Liver (tissue), 9 donors: ENCODE measurements around the gene ECM1. TPM values are rescaled to one million over a fixed set of nuclear protein-coding genes. Genes with fewer than 3 reads are reported as not detected.

Experiments used
- DNase-seq: peaks from one replicate; pipeline ENCODE4 v3.0.0-alpha.2; 2017; ENCODE audit warnings: low spot score
- H3K27ac ChIP-seq, 2 donors: one replicate each; pipeline ENCODE4 v1.7.0; 2013; ENCODE audit warnings: inconsistent platforms in 2 of 2, low read length in 2 of 2, control low read depth in 1 of 2, low read depth in 1 of 2, mild to moderate bottlenecking in 1 of 2
- H3K27me3 ChIP-seq, 4 donors: one replicate each; pipeline versions ENCODE4 v1.6.1 to v1.7.0; 2013; ENCODE audit warnings: low read length in 3 of 4, inconsistent platforms in 1 of 4, mild to moderate bottlenecking in 1 of 4, moderate library complexity in 1 of 4; ENCODE audit not compliant: control insufficient read depth in 4 of 4, insufficient read depth in 4 of 4
- H3K36me3 ChIP-seq, 4 donors: one replicate each; pipeline versions ENCODE4 v1.6.1 to v1.7.0; 2013; ENCODE audit warnings: low read length in 3 of 4, mild to moderate bottlenecking in 3 of 4, low read depth in 1 of 4, moderate library complexity in 1 of 4; ENCODE audit not compliant: control insufficient read depth in 4 of 4, insufficient read depth in 3 of 4
- H3K4me1 ChIP-seq, 4 donors: one replicate each; pipeline versions ENCODE4 v1.6.1 to v1.7.0; 2013; ENCODE audit warnings: low read length in 3 of 4, mild to moderate bottlenecking in 3 of 4, moderate library complexity in 1 of 4; ENCODE audit not compliant: control insufficient read depth in 4 of 4, insufficient read depth in 4 of 4
- H3K4me3 ChIP-seq, 3 donors: one replicate each; pipeline versions ENCODE4 v1.6.1 to v1.7.0; 2013; ENCODE audit warnings: low read length in 3 of 3, control low read depth in 1 of 3, low read depth in 1 of 3, mild to moderate bottlenecking in 1 of 3
- H3K9ac ChIP-seq, 2 donors: one replicate each; pipeline ENCODE4 v1.7.0; 2013; ENCODE audit warnings: low read length in 2 of 2, mild to moderate bottlenecking in 2 of 2, moderate library complexity in 2 of 2, control low read depth in 1 of 2, low read depth in 1 of 2
- H3K9me3 ChIP-seq, 4 donors: one replicate each; pipeline versions ENCODE4 v1.6.1 to v1.7.0; 2013; ENCODE audit warnings: low read length in 3 of 4; ENCODE audit not compliant: control insufficient read depth in 4 of 4
- ATF3 ChIP-seq: IDR thresholded peaks from 2 replicates; pipeline ENCODE4 v1.6.1; 2016; ENCODE audit warnings: antibody characterized with exemption
- CTCF ChIP-seq: fragments of 150-350 bp; IDR thresholded peaks from 2 replicates; pipeline ENCODE4 v1.5.1; 2017; ENCODE audit warnings: improper control_type of control experiment, low read depth, low read length; ENCODE audit not compliant: missing input control
- EGR1 ChIP-seq, 2 donors: IDR thresholded peaks; 2 replicates each; pipeline ENCODE4 v1.6.1; 2016 to 2018; ENCODE audit warnings: antibody characterized with exemption in 2 of 2, low read depth in 2 of 2
- FOXA1 ChIP-seq: IDR thresholded peaks from 2 replicates; pipeline ENCODE4 v1.6.1; 2016; ENCODE audit warnings: antibody characterized with exemption
- FOXA2 ChIP-seq: IDR thresholded peaks from 2 replicates; pipeline ENCODE4 v1.6.1; 2016; ENCODE audit warnings: antibody characterized with exemption
- GABPA ChIP-seq, 2 donors: IDR thresholded peaks in 1 of 2; conservative IDR thresholded peaks in 1 of 2; 2 replicates each; pipeline ENCODE4 v1.6.1; 2016; ENCODE audit warnings: antibody characterized with exemption in 2 of 2, mild to moderate bottlenecking in 1 of 2, moderate library complexity in 1 of 2
- HNF4A ChIP-seq, 2 donors: conservative IDR thresholded peaks; 2 replicates each; pipeline ENCODE4 v1.6.1; 2016; ENCODE audit warnings: antibody characterized with exemption in 2 of 2, mild to moderate bottlenecking in 2 of 2
- HNF4G ChIP-seq: IDR thresholded peaks from 2 replicates; pipeline ENCODE4 v1.6.1; 2016; ENCODE audit warnings: antibody characterized with exemption
- JUND ChIP-seq, 2 donors: IDR thresholded peaks; 2 replicates each; pipeline ENCODE4 v1.6.1; 2016; ENCODE audit warnings: antibody characterized with exemption in 2 of 2
- MAX ChIP-seq: IDR thresholded peaks from 2 replicates; pipeline ENCODE4 v1.6.1; 2016; ENCODE audit warnings: antibody characterized with exemption
- NR2F2 ChIP-seq: IDR thresholded peaks from 2 replicates; pipeline ENCODE4 v1.6.1; 2016; ENCODE audit warnings: antibody characterized with exemption
- RAD21 ChIP-seq, 2 donors: IDR thresholded peaks; 2 replicates each; pipeline ENCODE4 v1.6.1; 2016; ENCODE audit warnings: antibody characterized with exemption in 2 of 2, mild to moderate bottlenecking in 2 of 2
- REST ChIP-seq: IDR thresholded peaks from 2 replicates; pipeline ENCODE4 v1.6.1; 2016; ENCODE audit warnings: antibody characterized with exemption, mild to moderate bottlenecking
- RXRA ChIP-seq, 2 donors: IDR thresholded peaks; 2 replicates each; pipeline ENCODE4 v1.6.1; 2017 to 2018; ENCODE audit warnings: antibody characterized with exemption in 2 of 2, mild to moderate bottlenecking in 1 of 2
- SP1 ChIP-seq: IDR thresholded peaks from 2 replicates; pipeline ENCODE4 v1.6.1; 2018; ENCODE audit warnings: antibody characterized with exemption, mild to moderate bottlenecking
- TAF1 ChIP-seq: conservative IDR thresholded peaks from 2 replicates; pipeline ENCODE4 v1.6.1; 2016; ENCODE audit warnings: antibody characterized with exemption, mild to moderate bottlenecking
- YY1 ChIP-seq: IDR thresholded peaks from 2 replicates; pipeline ENCODE4 v1.6.1; 2016; ENCODE audit warnings: antibody characterized with exemption, mild to moderate bottlenecking
- ZBTB33 ChIP-seq: IDR thresholded peaks from 2 replicates; pipeline ENCODE4 v1.6.1; 2016; ENCODE audit warnings: antibody characterized with exemption
- WGBS: extraction: QIAGEN DNeasy Blood & Tissue Kit; methylation state at CpG from one replicate; pipeline ENCODE4 v1.1.7; 2013; 5-methylcytosine and 5-hydroxymethylcytosine counted together
- polyA plus RNA-seq, 2 donors: library from polyadenylated mRNA; stranded (reverse) in 1 of 2; unstranded in 1 of 2; fragments of 200-250 nt in 1 of 2; fragments of >200 nt in 1 of 2; fragmentation: Nextera tagmentation in 1 of 2; extraction: Ambion mirVana in 1 of 2; gene quantifications; one replicate each; pipeline versions ENCODE4 v1.2.1 to v1.2.3, GENCODE V29; 2013 to 2015
- total RNA-seq, 2 donors: library from RNA; depleted of rRNA; stranded (reverse); fragments of >200 nt; gene quantifications; one replicate each; pipeline ENCODE4 v1.2.3, GENCODE V29; 2014
- donor health status: healthy.
- donor health status: healthy.
- donor health status: healthy.
- donor health status: healthy.
- donor health status: healthy.

ECM1 gene
- total and polyA plus RNA-seq, 4 donors = 5.1 to 22.5 (median 12.6) TPM

- no peaks in the 10 kb centered on the region for H3K27me3 ChIP-seq
- peaks cover 3 to 12% (median 7%) of the 10 kb centered on the region in 4 donors for H3K4me1 ChIP-seq
- WGBS = 56% methylated on average over 13 of the region's 13 CpGs
- no peak overlapping the region for H3K4me3 ChIP-seq
- no peak for DNase-seq
- no peaks in the 10 kb centered on the region for H3K9me3 ChIP-seq
- no peaks in the 10 kb centered on the region for H3K36me3 ChIP-seq
- no peak overlapping the region for H3K9ac ChIP-seq
- TF ChIP-seq SP1 = peak; percentile 55
- peak; percentile 38 for TF ChIP-seq FOXA2
- TF ChIP-seq YY1 = peak; percentile 82
- peak in 1 of 2 donors; percentile 58 for TF ChIP-seq RAD21 (IDR thresholded peaks at IDR 0.05)
- TF ChIP-seq NR2F2 = no peak
- no peak for TF ChIP-seq ZBTB33
- TF ChIP-seq HNF4A (conservative IDR thresholded peaks at IDR 0.05) = peak; percentile 9 to 52
- TF ChIP-seq EGR1 (IDR thresholded peaks at IDR 0.05; ENCODE audit: low read depth in 2 of 2) = no peak
- peak; percentile 1 to 45 for TF ChIP-seq RXRA (IDR thresholded peaks at IDR 0.05)
- no peak for TF ChIP-seq REST
- no peak for TF ChIP-seq GABPA (IDR thresholded peaks at IDR 0.05 in 1 of 2, conservative IDR thresholded peaks at IDR 0.05 in 1 of 2)
- no peak for TF ChIP-seq ATF3
- TF ChIP-seq CTCF = no peak
- TF ChIP-seq TAF1 = no peak
- TF ChIP-seq MAX = no peak
- no peak for TF ChIP-seq FOXA1
- TF ChIP-seq HNF4G = no peak
- TF ChIP-seq JUND (IDR thresholded peaks at IDR 0.05) = no peak
- H3K27ac ChIP-seq = peak overlapping the region; percentile 22 to 28
These were observed 35.7 kb downstream of the ECM1 start for GRCh38 chr1:150543500-150544143.
